GM04503 (cell line): ENCODE measurements around the gene PI4KA.
"Not testable (repeated sequence)": the region's sequence is repeated elsewhere in the genome, so short reads cannot be mapped to it uniquely, and the experiment has no call there.

Source experiments
- DNase-seq: peaks from one replicate; pipeline ENCODE4 v3.0.0-alpha.2; 2012; ENCODE audit warnings: low read depth

The PI4KA gene

GRCh38 chr22:20725987-20726558 lies 132.5 kb downstream of the PI4KA start:
- peak; percentile 4 for DNase-seq

- DNase-seq = no peak
Measured at GRCh38 chr22:20724676-20725454, 133.7 kb downstream of the PI4KA start.

- DNase-seq = no peak
Measured at GRCh38 chr22:20721409-20722218, 137.0 kb downstream of the PI4KA start.

DNA sequence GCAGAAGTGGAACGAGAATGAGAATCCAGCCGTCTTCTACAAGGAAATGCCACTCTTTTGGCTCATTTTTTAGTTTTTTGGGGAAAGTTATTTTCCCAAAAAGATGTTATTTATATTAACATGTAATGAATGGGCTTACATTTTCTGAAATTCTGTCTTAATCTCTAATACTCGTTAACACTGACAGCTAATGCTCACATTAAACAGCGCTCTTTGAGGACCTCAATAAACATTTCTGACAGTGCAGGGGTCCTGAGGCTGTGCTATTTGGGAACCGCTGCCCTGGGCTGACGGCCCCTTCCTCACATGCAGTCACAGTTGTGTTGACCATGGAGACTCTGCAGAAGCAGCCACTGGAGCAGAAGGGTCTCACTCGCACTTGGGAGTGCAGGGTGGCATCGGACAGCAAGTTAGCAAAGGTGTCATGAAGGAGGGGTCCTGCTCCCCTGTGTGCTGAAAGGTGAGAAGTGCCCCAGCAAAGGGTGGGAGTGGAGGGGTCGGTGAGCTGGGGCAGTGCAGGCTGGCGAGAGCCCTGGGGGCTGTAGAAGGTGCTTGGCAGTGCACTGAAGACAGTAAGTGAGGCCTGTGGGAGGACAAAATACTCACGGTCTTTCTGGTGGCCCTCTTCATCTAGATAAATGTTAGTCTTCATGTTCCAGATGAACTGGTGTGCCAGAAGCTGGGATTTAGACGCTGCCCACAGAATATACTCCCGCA lies 137.8 kb downstream of the PI4KA start:
- DNase-seq = no peak

DNA sequence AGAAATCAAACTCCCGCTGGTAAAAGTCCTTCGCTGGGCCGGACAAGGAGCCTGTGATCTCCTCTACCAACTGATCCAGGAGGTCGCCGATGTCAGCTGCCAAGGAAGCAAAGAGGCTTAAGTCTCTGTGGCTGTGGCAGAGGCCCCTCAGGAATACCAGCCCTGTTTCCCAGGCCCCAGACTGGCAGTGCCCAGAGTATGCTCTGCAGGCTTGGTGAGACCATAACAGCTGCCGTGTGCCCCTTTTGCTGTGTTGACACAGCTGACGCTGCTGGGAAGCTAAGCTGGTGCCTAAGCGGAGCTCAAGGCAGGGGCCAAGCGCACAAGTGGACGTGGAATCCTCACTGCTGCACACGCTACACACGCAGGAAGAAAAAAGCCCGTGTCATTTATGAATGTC lies 139.9 kb downstream of the PI4KA start:
- not testable (repeated sequence) for DNase-seq

DNA sequence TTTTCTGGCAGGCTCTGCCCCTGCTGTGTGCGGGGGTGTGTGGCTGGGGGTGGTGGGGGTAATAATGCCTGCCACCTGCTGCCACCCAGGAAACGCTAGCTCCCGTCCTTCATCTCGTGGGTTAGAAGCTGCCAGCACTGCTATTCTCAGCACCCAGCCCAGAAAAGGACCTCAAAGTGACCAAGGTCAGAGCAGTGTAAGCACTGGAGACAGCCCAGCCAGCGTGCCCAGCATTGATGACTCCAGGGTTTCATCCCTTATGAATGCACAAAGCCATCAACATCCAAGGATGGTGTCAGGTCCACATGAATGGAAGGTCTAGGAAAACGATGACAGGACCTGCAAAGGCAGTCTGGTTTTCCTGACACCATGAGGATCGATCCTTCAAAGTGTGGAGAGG lies 140.6 kb downstream of the PI4KA start:
- not testable (repeated sequence) for DNase-seq

DNA sequence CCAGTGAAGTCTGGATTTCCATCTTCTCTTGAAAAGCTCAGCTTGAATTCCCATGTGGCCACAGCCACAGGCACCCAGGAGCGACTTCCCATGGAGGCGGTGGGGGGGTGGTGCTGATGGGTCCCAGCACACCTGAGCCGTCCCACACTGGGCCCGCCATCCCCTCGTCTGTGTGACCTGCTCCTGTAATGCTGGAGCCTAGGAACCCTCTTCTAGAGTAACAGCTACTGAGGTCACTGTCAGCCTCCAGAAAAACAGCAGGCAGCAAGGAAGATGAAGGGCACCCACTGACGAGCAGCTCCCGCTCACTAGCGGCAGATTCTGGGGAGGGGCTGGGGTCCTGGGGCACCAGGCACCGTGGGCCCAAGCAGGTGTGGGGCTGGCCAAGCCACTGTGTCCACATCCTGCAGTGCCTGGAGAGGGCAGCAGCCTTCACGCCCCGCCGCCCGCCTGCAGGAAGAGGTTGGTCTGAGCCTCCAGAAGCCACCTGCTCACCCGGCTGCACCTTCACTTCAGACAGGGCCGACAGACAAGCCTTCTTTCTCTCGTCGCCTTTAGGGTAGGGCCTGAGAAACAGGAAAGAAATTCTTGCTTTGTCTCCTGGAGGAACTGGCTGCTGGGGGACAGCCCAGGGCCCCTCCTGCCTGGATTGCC lies 141.3 kb downstream of the PI4KA start:
- DNase-seq = not testable (repeated sequence)

GRCh38 chr22:20713116-20713515 lies 145.5 kb downstream of the PI4KA start:
- DNase-seq = not testable (repeated sequence)

DNA sequence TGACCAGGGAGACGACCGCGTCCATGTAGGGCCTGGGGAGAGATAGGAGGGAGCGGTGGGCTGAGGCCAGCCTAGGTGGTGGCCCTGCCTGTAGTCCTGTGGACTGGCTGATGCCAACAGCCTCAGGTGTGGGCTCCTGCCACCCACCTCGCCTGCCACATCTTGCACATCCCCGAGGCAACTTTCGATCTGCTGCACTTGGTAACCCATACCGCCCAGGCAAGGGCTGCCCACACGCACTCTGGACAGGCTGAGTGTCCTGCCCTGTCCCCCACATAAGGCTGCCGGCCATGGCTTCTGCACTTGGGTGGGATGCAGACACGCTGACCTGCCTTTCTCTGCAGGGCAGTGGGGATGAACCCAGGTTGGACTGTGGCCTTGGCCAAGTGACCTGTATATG lies 148.6 kb downstream of the PI4KA start:
- DNase-seq = not testable (repeated sequence)

GRCh38 chr22:20707549-20708118 lies 151.0 kb downstream of the PI4KA start:
- not testable (repeated sequence) for DNase-seq

DNA sequence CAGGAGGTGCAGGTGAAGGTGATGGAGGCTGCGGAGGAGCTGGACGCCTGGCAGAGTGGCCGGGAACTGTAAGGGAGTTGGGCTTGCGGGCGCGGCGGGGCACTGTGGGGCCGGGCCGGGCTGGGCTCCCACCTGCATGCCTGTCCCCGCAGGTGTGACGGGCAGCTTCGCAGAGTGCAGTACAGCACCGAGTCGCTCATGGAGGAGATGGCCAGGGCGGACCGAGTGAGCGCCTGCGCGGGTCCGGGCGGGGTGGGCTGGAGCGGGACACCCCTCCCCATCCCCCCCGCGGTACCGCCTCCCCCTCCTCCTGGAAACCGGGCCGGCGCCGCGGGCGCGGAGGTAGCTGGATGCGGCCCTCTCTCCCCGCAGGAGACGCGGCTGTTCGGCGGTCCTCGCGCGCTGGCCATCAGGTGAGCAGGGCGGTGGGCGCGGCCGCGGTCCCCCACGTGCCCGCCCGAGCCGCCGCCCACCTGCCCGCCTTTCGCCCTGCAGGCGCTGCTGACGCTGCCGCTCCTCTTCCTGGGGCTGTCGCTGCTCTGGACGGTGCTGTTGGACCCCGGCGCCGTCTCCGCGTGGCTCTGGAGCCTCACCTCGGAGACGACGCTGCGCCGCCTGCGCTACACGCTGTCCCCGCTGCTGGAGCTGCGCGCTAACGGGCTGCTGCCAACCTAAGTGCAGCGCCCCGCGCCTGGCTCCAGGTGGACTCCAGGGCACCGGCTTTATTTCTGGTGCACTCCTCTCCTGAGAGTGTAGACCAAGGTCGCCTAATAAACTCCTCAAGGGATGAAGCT lies 154.6 kb downstream of the PI4KA start:
- DNase-seq = not testable (repeated sequence)

GRCh38 chr22:20703414-20703806 lies 155.2 kb downstream of the PI4KA start:
- DNase-seq = not testable (repeated sequence)

DNA sequence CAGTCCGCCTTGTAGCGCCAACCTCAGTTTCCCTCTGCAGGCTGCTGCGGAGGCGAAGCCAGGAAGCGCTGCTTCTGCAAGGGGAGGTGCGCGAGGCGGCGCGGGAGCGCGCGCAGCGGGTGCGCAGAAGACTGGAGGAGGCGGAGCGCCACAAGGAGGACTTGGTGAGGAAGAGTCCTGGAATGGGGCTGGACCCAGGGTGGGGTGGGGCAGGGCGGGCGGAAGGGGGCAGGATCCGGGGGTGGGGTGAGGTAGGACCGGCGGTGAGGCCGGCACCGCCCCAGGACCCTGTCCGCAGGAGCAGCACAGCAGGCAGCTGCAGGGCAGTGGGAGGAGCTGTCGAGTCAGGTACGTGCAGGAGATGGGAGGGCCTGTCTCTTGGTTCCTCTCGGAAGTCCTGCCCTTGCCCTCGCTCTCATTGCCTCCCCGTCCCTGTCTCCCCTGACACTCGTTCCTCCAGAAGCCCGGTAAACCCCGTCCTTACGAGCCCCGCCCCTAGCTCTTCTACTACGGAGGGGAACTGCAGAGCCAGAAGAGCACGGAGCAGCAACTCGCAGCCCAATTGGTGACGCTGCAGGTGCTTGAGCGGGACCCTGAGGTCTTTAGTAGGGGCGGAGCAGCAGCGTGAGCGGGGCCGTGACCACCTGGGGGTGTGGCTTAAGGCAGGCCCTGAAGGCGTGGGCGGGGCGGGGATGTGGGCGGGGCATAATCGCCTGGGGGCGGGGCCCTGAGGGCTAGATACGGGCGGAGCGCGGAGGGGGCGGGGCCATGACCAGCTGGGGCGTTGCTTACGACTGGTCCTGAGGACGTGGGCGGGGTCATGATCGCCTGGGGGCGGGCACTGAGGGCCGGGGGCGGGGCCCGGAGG lies 155.8 kb downstream of the PI4KA start:
- DNase-seq = peak; percentile 46

- DNase-seq = not testable (repeated sequence)
Measured at GRCh38 chr22:20702175-20702545, 156.5 kb downstream of the PI4KA start.

- not testable (repeated sequence) for DNase-seq
Measured at GRCh38 chr22:20701680-20702136, 156.9 kb downstream of the PI4KA start.

- not testable (repeated sequence) for DNase-seq
Measured at GRCh38 chr22:20700347-20700746, 158.3 kb downstream of the PI4KA start.

DNA sequence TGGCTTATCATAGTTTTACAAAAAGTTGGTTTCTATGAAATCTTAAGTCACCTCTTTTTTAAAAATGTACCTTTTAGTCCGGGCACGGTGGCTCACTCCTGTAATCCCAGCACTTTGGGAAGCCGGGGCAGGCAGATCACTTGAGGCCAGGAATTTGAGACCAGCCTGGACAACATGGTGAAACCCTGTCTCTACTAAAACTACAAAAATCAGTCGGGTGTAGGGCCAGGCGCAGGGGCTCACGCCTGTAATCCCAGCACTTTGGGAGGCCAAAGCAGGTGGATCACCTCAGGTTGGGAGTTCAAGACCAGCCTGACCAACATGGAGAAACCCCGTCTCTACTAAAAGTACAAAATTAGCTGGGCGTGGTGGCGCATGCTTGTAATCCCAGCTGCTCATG lies 158.8 kb downstream of the PI4KA start:
- not testable (repeated sequence) for DNase-seq

GRCh38 chr22:20697481-20698113 lies 161.0 kb downstream of the PI4KA start:
- peak; percentile 44 for DNase-seq

DNA sequence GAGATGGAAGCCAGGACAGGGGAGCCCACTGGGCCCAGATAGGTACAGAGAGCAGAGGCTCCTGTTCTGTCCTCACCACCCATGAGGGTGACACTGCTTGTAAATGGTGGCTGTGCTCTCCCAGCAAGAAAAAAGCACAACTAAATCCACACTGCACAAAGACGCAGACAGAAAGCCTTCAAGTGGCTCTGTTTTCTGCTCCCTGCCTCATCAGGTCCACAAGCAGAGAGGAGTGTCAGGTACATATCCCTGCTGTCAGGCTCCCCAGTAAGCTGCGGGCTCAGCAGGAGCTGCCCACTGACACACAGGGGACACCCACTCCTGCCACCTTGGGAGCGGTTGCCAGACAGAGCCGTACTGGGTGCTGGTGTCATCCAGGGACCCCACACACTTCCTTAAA lies 162.6 kb downstream of the PI4KA start:
- not testable (repeated sequence) for DNase-seq
